Omental fat pad (tissue), 4 donors: ENCODE measurements around the gene MED10. TPM values are rescaled to one million over a fixed set of nuclear protein-coding genes. Genes with fewer than 3 reads are reported as not detected.

ENCODE experiments used
- ATAC-seq: fragments of 150-250 bp; one replicate; pipeline ENCODE4 v1.9.1; 2016; ENCODE audit warnings: mild to moderate bottlenecking, moderate library complexity; ENCODE audit not compliant: low FRiP score
- DNase-seq: peaks from one replicate; pipeline ENCODE4 v3.0.0-alpha.2; 2019; ENCODE audit warnings: low spot score
- total RNA-seq, 4 donors: library from RNA; depleted of rRNA; stranded (reverse); fragments of >200 nt; gene quantifications; one replicate each; pipeline ENCODE4 v1.1.0, GENCODE V29; 2016
- TF ChIP-seq, protein P1 (sequence below), 3 donors: fragments of 450-650 bp; IDR thresholded peaks; one replicate each; pipeline ENCODE4 v1.5.1; 2016 to 2017; ENCODE audit warnings: antibody characterized with exemption in 3 of 3, mild to moderate bottlenecking in 3 of 3, moderate library complexity in 2 of 3

Gene MED10, protein sequence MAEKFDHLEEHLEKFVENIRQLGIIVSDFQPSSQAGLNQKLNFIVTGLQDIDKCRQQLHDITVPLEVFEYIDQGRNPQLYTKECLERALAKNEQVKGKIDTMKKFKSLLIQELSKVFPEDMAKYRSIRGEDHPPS
- total RNA-seq: 10 to 100 TPM; 22.8 to 36.1 (median 27.8) TPM

DNA sequence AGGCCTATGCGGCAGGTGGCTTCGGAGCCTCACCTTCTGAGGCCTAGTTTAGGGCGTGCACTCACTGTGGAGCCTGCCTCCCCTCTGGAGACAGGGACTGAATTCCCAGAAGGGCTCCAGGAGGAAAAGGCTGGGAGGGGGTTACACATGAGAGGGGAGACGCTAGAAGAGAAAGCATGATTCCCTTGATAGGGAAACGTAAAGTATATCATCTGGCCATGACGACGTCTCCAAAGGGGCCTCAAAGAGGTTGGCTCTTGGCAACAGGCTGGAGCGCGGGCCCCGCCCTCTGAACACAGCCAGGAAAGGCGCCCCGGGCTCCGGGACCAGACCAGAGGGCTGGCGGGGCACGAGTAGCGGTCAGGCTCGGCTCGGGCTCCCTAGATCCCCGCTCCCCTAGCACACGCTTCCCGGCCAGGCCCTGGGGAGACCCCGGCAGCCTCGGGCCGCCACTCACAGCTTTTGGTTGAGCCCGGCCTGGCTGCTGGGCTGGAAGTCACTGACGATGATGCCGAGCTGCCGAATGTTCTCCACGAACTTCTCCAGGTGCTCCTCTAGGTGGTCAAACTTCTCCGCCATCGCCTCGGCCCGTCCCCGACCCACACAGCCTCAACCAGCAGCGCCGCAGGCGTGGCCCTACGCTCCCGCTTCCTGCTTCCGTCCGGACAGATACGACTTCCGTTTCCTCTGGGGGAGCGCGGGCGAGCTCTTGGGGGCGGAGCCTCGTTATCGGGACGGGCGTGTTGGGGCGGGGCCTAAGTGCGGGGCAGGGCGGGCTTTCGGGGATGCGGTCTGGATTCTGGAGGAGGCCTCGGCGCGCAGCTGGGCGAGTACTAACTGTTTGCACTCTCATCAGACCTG is at the start of gene MED10:
MED10 (minus strand) TSS at position 643 of the 861 bp plus-strand sequence; CDS start at position 579, 64 bp downstream.
- peak; percentile 100 for ATAC-seq
- TF ChIP-seq, protein P1, sequence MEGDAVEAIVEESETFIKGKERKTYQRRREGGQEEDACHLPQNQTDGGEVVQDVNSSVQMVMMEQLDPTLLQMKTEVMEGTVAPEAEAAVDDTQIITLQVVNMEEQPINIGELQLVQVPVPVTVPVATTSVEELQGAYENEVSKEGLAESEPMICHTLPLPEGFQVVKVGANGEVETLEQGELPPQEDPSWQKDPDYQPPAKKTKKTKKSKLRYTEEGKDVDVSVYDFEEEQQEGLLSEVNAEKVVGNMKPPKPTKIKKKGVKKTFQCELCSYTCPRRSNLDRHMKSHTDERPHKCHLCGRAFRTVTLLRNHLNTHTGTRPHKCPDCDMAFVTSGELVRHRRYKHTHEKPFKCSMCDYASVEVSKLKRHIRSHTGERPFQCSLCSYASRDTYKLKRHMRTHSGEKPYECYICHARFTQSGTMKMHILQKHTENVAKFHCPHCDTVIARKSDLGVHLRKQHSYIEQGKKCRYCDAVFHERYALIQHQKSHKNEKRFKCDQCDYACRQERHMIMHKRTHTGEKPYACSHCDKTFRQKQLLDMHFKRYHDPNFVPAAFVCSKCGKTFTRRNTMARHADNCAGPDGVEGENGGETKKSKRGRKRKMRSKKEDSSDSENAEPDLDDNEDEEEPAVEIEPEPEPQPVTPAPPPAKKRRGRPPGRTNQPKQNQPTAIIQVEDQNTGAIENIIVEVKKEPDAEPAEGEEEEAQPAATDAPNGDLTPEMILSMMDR (IDR thresholded peaks at IDR 0.05): no peak
- peak; percentile 83 for DNase-seq

DNA sequence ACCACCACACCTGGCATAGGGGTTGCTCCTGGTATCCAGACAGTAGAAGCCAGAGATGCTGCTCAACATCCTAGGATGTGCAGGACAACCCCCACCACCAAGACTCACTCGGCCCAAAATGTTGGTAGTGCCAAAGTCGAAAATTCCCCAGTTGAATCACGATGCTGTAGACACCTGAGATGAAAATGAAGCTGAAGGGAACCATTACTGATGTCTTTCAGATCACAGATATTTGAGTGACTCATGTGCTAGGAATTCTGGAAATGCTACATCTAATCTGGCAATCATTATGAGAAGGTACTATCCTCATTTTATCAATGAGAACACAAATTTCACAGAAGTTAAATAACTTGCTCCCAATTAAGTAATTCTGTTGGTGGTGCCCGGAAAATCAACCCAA is 49.3 kb upstream of the MED10 start:
- ATAC-seq (no peak), DNase-seq (no peak)
- TF ChIP-seq, protein P1 (IDR thresholded peaks at IDR 0.05): no peak

DNA sequence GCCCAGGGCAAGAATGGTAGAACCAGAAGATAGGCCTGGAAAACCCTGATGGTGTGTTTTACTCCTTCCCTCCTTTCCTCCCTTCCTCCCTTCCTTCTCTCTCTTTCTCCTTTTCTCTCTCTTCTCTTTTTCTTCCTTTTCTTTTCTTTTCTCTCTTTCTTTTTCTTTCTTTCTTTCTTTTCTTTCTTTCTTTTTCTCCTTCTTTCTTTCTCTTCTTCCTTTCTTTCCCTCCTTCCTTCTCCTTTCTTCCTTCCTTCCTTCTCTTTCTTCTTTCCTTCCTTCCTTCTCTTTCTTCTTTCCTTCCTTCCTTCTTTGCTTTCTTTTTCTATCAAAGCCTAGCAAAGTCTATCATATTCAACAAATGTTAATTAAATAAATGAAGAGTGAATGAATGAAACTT is 46.4 kb upstream of the MED10 start:
- DNase-seq (no peak), ATAC-seq (no peak)
- TF ChIP-seq, protein P1 (IDR thresholded peaks at IDR 0.05): no peak

DNA sequence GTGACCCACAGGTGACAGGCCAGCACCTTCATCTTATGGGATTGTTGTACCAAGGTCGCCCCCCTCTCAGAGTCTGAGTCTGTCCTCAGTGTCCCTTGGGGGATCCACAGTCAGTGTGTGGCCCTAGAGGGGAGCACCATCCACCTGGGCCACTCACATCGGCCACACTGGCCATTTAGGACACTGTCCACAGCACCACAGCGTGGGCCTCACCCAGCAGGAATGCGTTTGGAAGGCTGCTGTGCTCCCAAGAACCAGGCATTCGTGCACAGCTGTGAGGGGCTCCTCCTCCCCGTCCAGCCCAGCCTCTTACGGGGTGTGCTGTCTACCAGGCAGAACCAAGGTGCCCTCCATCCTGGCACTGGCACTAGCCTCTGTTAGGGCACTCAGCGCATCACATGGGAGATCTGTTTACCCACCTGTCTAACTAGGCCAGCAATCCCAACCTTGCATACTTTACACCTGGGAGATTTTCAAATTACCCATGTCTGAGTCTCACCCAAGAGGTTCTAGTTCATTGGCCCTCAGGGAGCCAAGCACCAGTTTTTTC is 45.8 kb upstream of the MED10 start:
- TF ChIP-seq, protein P1 (IDR thresholded peaks at IDR 0.05): no peak
- no peak for DNase-seq
- no peak for ATAC-seq

DNA sequence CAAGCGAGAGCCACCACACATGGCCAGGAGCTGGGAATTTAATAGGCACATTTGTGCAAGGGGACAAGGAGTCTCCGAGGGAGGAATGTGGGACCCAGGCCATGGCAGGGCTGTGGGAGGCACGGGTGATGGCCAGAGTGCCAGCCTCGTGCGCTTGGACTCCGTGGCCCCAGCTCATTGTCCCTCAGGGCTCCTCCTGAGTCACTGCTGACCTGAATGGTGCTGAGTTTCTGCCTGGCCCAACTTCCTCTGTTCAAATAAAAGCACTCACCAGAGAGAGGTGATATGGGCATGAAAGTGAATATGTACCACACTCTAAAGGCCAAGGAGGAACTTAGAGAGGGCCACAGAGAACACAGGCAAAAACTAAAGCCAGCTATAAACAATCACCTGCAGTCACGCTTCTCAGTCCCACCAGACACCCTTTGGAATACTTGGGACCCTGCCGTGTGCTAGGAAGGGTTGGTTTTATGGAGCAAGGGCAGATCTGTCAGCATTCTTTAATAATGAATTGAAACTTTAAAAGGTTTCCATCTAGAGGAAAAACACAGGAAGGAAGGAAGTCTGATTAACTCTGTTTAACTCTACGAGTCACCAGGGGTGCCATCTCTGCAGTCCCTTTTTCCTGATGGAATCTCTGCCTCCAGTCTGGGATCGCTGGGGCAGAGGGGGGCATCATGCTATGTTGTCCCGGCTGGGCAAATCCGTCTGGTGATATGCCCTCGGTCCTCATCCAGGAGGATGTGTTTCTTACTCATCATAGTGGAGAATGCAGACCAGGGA is 45.2 kb upstream of the MED10 start:
- TF ChIP-seq, protein P1 (IDR thresholded peaks at IDR 0.05): no peak
- no peak for ATAC-seq
- no peak for DNase-seq

DNA sequence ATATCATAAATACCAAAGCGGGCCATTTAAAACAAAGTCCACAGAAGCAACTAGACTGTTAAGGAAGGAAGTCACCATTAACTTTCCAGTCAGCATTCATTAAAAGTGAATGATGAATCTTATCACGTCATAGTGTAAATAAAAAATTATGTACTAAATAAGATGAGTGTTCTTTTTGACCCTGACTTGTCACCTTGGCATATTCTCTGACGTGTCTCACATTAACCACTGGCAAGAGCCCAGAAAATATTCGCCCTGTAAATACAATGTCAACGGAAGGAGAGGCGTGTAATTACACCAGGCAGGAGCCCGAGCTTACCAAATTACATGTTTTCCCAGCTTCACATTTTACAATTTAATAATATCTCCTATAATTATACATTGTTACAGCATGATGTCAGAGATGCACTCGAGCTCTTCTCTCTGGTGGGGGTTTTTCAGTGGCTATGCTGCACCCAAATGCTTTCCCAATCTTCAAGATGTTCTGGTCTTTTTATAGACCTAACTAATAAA is 41.0 kb upstream of the MED10 start:
- no peak for DNase-seq
- no peak for ATAC-seq
- TF ChIP-seq, protein P1 (IDR thresholded peaks at IDR 0.05): no peak
